Esophagus (tissue), 2 donors: ENCODE data around the gene AKT3. TPM values are rescaled to one million over a fixed set of nuclear protein-coding genes. Genes with fewer than 3 reads are reported as not detected.

ENCODE experiments used
- H3K27ac ChIP-seq, 2 donors: one replicate each; pipeline ENCODE4 v1.5.1; 2013; ENCODE audit warnings: low read depth in 2 of 2, mild to moderate bottlenecking in 2 of 2, inconsistent platforms in 1 of 2, low read length in 1 of 2, moderate library complexity in 1 of 2
- H3K27me3 ChIP-seq, 2 donors: one replicate each; pipeline ENCODE4 v1.6.1; 2013; ENCODE audit warnings: low read length in 2 of 2, control low read depth in 1 of 2, mild to moderate bottlenecking in 1 of 2; ENCODE audit not compliant: insufficient read depth in 2 of 2, control insufficient read depth in 1 of 2
- H3K36me3 ChIP-seq, 2 donors: one replicate each; pipeline ENCODE4 v1.6.1; 2013; ENCODE audit warnings: low read length in 1 of 2; ENCODE audit not compliant: control insufficient read depth in 2 of 2, insufficient read depth in 2 of 2
- H3K4me1 ChIP-seq, 2 donors: one replicate each; pipeline ENCODE4 v1.6.1; 2013; ENCODE audit warnings: low read length in 1 of 2; ENCODE audit not compliant: control insufficient read depth in 2 of 2, insufficient read depth in 2 of 2
- H3K4me3 ChIP-seq, 2 donors: one replicate each; pipeline ENCODE4 v1.5.1; 2013; ENCODE audit warnings: low read length in 2 of 2, mild to moderate bottlenecking in 2 of 2, low read depth in 1 of 2, moderate library complexity in 1 of 2
- H3K9me3 ChIP-seq, 2 donors: one replicate each; pipeline ENCODE4 v1.6.1; 2013; ENCODE audit warnings: mild to moderate bottlenecking in 2 of 2, low read depth in 1 of 2, low read length in 1 of 2, moderate library complexity in 1 of 2; ENCODE audit not compliant: control insufficient read depth in 2 of 2, insufficient read depth in 1 of 2
- WGBS, 2 donors: extraction: QIAGEN DNeasy Blood & Tissue Kit; methylation state at CpG; one replicate each; pipeline ENCODE4 v1.1.7; 2013; 5-methylcytosine and 5-hydroxymethylcytosine counted together
- polyA plus RNA-seq, 2 donors: library from polyadenylated mRNA; stranded (reverse); fragments of 200-250 nt; gene quantifications; one replicate each; pipeline ENCODE4 v1.2.3, GENCODE V29; 2013
- donor health status: healthy with polysubstance abuse.
- donor health status: Bipolar disorder and iron deficiency.

Gene AKT3
- polyA plus RNA-seq, 2 donors = 2.1 to 4.4 TPM

GRCh38 chr1:243470502-243470901 is 379.5 kb downstream of the AKT3 start:
- WGBS, 2 donors = 84 to 90% methylated on average over 7 of the region's 7 CpGs

GRCh38 chr1:243469497-243469896 is 380.5 kb downstream of the AKT3 start:
- Histone ChIP-seq H3K27me3 (no peaks in the 10 kb centered on the region), H3K9me3 (no peaks in the 10 kb centered on the region), H3K4me1 (peaks cover 0 to 5% of the 10 kb centered on the region in 2 donors), H3K36me3 (no peaks in the 10 kb centered on the region), H3K4me3 (no peak overlapping the region), H3K27ac (no peak overlapping the region)
- WGBS, 2 donors = 97 to 99% methylated on average over 3 of the region's 3 CpGs

More at GRCh38 chr1:243470502-243470901, 379.5 kb downstream of the AKT3 start:
- H3K27me3 ChIP-seq = no peaks in the 10 kb centered on the region
- no peak overlapping the region for H3K4me3 ChIP-seq
- no peaks in the 10 kb centered on the region for H3K9me3 ChIP-seq
- no peak overlapping the region for H3K27ac ChIP-seq
- no peaks in the 10 kb centered on the region for H3K36me3 ChIP-seq
- H3K4me1 ChIP-seq = peaks cover 0 to 5% of the 10 kb centered on the region in 2 donors

GRCh38 chr1:243465738-243466137 is 384.3 kb downstream of the AKT3 start:
- H3K4me1 ChIP-seq = peaks cover 0 to 2% of the 10 kb centered on the region in 2 donors

GRCh38 chr1:243465081-243465480 is 385.0 kb downstream of the AKT3 start:
- peaks cover 3 to 9% of the 10 kb centered on the region in 2 donors for H3K36me3 ChIP-seq
- H3K27ac ChIP-seq = no peak overlapping the region
- 88 to 93% methylated on average over 5 of the region's 5 CpGs for WGBS, 2 donors
- H3K27me3 ChIP-seq = no peaks in the 10 kb centered on the region
- H3K4me1 ChIP-seq = peaks cover 0 to 2% of the 10 kb centered on the region in 2 donors
- no peaks in the 10 kb centered on the region for H3K9me3 ChIP-seq
- no peak overlapping the region for H3K4me3 ChIP-seq

More at GRCh38 chr1:243465738-243466137, 384.3 kb downstream of the AKT3 start:
- no peak overlapping the region for H3K4me3 ChIP-seq
- 75 to 81% methylated on average over 5 of the region's 5 CpGs for WGBS, 2 donors
- no peaks in the 10 kb centered on the region for H3K9me3 ChIP-seq
- no peaks in the 10 kb centered on the region for H3K27me3 ChIP-seq
- no peak overlapping the region for H3K27ac ChIP-seq
- H3K36me3 ChIP-seq = peaks cover 3% of the 10 kb centered on the region in 2 donors

GRCh38 chr1:243462929-243463697 is 386.9 kb downstream of the AKT3 start:
- Histone ChIP-seq H3K27ac (no peak overlapping the region), H3K4me3 (no peak overlapping the region), H3K4me1 (peaks cover 0 to 2% of the 10 kb centered on the region in 2 donors), H3K27me3 (no peaks in the 10 kb centered on the region), H3K9me3 (no peaks in the 10 kb centered on the region), H3K36me3 (peaks cover 3 to 9% of the 10 kb centered on the region in 2 donors)
- WGBS, 2 donors = 88 to 100% methylated on average over 1 of the region's 1 CpG

GRCh38 chr1:243461700-243462099 is 388.3 kb downstream of the AKT3 start:
- Histone ChIP-seq H3K9me3 (no peaks in the 10 kb centered on the region), H3K27me3 (no peaks in the 10 kb centered on the region), H3K4me3 (no peak overlapping the region), H3K36me3 (peaks cover 3 to 9% of the 10 kb centered on the region in 2 donors), H3K4me1 (peaks cover 0 to 2% of the 10 kb centered on the region in 2 donors), H3K27ac (no peak overlapping the region)
- WGBS, 2 donors = 97 to 98% methylated on average over 4 of the region's 4 CpGs

GRCh38 chr1:243459059-243459458 is 391.0 kb downstream of the AKT3 start:
- Histone ChIP-seq H3K9me3 (no peaks in the 10 kb centered on the region), H3K4me3 (no peak overlapping the region), H3K27ac (no peak overlapping the region), H3K36me3 (peaks cover 3 to 9% of the 10 kb centered on the region in 2 donors), H3K27me3 (no peaks in the 10 kb centered on the region), H3K4me1 (peaks cover 0 to 2% of the 10 kb centered on the region in 2 donors)
- WGBS, 2 donors = 84 to 85% methylated on average over 3 of the region's 3 CpGs

- 80 to 84% methylated on average over 9 of the region's 9 CpGs for WGBS, 2 donors
- H3K9me3 ChIP-seq = no peaks in the 10 kb centered on the region
- no peak overlapping the region for H3K27ac ChIP-seq
- H3K27me3 ChIP-seq = no peaks in the 10 kb centered on the region
- H3K4me1 ChIP-seq = peaks cover 0 to 2% of the 10 kb centered on the region in 2 donors
- H3K4me3 ChIP-seq = no peak overlapping the region
- peaks cover 3 to 9% of the 10 kb centered on the region in 2 donors for H3K36me3 ChIP-seq
Observed at GRCh38 chr1:243457363-243457982, 392.6 kb downstream of the AKT3 start.

- no peak overlapping the region for H3K4me3 ChIP-seq
- no peak overlapping the region for H3K27ac ChIP-seq
- no peaks in the 10 kb centered on the region for H3K27me3 ChIP-seq
- H3K4me1 ChIP-seq = no peaks in the 10 kb centered on the region
- 86 to 92% methylated on average over 11 of the region's 11 CpGs for WGBS, 2 donors
- no peaks in the 10 kb centered on the region for H3K9me3 ChIP-seq
- peaks cover 0 to 5% of the 10 kb centered on the region in 2 donors for H3K36me3 ChIP-seq
Observed at GRCh38 chr1:243455760-243456651, 394.0 kb downstream of the AKT3 start.
